ENCODE data around the gene SLCO3A1.

The SLCO3A1 gene

DNA sequence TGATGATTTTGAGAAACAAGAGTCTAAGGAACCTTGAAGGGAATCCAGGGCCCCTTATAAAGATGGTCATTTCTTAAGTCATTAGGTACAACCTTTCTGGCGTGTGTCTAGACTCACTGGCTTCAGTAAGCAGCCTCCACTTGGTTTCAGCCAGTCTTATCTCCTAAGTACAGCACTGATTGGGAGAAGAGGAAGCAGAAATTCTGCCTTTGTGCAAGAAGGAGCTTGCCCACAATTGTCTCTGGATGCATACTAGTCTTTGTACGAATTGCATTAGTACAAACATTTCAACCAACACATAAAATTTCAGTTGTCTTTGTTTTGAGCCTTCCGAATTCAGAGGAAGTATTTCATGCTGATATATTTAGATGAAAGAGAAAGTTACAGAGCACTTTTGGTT is 139.4 kb downstream of the SLCO3A1 start:
- in situ Hi-C loops (cut with MboI; ENCODE audit: low sequenced_read_pairs), result no loop called here
- no peak for DNase-seq (ENCODE audit: low spot score in 2 of 2)
- H3K27me3 ChIP-seq (ENCODE audit: low read depth), result no peaks in the 10 kb centered on the region
- no peaks in the 10 kb centered on the region for H3K36me3 ChIP-seq (replicated peaks)
- no peaks in the 10 kb centered on the region for H3K4me1 ChIP-seq
- H3K4me3 ChIP-seq, result no peak overlapping the region
- H3K9me3 ChIP-seq, result no peaks in the 10 kb centered on the region

DNA sequence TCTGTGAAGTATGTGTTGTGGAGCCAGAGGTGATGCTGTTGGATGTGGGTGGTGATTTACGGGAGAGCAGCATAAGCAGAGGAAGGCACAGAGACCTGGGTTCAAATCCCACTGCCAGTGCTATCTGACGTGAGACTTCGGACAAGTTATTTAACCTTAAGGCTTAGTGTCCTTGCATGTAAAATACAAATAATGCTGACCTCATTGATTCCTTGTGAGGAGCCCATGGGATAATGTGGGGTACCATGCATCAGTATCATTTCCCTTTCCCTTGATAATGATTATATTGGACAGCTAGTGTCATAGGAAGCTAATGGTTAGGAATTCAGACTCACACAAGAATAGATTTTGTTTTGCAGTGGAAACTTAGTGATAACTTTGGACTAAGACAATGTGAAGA is 141.6 kb downstream of the SLCO3A1 start:
- no peak for DNase-seq (ENCODE audit: low spot score in 2 of 2)
- Histone ChIP-seq H3K36me3 (replicated peaks) (no peaks in the 10 kb centered on the region), H3K9me3 (no peaks in the 10 kb centered on the region), H3K27me3 (ENCODE audit: low read depth) (no peaks in the 10 kb centered on the region), H3K4me1 (no peaks in the 10 kb centered on the region), H3K4me3 (no peak overlapping the region)
- in situ Hi-C loops (cut with MboI; ENCODE audit: low sequenced_read_pairs), result no loop called here

DNA sequence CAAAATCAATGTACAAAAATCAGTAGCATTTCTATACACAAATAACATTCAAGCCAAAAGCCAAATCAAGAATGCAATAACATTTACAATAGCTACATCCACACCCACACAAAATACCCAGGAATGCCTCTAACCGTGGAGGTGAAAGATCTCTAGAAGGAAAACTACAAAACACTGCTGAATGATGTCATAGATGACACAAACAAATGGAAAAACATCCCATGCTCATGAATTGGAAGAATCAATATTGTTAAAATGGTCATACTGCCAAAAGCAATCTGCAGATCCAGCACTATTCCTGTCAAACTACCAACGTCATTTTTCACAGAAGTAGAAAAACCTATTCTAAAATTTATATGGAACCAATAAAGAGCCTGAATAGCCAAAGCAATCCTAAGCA is 143.7 kb downstream of the SLCO3A1 start:
- Histone ChIP-seq H3K9me3 (no peaks in the 10 kb centered on the region), H3K27me3 (ENCODE audit: low read depth) (no peaks in the 10 kb centered on the region), H3K36me3 (replicated peaks) (no peaks in the 10 kb centered on the region), H3K4me3 (no peak overlapping the region), H3K4me1 (no peaks in the 10 kb centered on the region)
- DNase-seq (ENCODE audit: low spot score in 2 of 2), result no peak
- in situ Hi-C loops (cut with MboI; ENCODE audit: low sequenced_read_pairs), result no loop called here

DNA sequence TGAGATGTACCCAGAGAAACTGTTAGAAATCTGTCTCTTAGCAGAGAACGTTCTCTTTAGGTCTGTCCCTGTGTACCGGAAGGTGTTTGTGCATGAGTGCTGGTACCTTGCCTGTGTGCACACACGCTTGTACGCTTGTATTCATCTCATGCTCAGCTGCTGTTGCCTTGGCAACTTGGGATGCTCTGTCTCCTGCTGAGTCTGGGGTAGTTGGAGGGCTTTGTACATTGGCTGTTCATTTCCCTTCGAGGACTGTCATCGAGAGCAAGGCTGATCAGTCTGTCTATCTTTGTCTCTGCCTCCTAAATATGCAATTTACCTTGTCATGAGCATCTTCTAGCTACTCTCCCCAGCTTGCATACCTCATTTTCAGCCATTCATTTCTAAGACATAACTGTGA is 147.2 kb downstream of the SLCO3A1 start:
- Histone ChIP-seq H3K36me3 (replicated peaks) (no peaks in the 10 kb centered on the region), H3K9me3 (no peaks in the 10 kb centered on the region), H3K4me1 (no peaks in the 10 kb centered on the region), H3K27me3 (ENCODE audit: low read depth) (no peaks in the 10 kb centered on the region), H3K4me3 (no peak overlapping the region)
- DNase-seq (ENCODE audit: low spot score in 2 of 2), result no peak
- in situ Hi-C loops (cut with MboI; ENCODE audit: low sequenced_read_pairs), result no loop called here

DNA sequence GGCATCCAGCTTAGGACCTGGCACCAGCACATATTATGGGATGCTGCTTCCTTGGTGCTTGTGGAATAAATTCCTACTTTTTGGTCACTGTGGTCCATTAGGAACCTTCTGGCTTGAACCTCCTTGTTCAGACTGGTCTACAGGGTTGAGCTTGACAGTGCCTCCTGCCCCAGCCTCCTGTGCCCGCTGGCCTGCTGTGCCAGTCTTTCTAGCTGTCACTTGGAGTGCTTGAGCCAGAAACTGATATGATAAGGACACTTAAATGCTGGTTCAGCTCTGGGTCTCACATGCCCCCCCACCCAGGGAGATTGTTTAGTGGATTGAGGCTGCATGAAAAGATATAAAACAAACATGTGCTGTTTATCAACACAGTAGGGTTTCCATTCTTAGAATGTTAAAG is 147.8 kb downstream of the SLCO3A1 start:
- Histone ChIP-seq H3K27me3 (ENCODE audit: low read depth) (no peaks in the 10 kb centered on the region), H3K4me3 (no peak overlapping the region), H3K4me1 (no peaks in the 10 kb centered on the region), H3K36me3 (replicated peaks) (no peaks in the 10 kb centered on the region), H3K9me3 (no peaks in the 10 kb centered on the region)
- no peak for DNase-seq (ENCODE audit: low spot score in 2 of 2)
- in situ Hi-C loops (cut with MboI; ENCODE audit: low sequenced_read_pairs), result no loop called here

DNA sequence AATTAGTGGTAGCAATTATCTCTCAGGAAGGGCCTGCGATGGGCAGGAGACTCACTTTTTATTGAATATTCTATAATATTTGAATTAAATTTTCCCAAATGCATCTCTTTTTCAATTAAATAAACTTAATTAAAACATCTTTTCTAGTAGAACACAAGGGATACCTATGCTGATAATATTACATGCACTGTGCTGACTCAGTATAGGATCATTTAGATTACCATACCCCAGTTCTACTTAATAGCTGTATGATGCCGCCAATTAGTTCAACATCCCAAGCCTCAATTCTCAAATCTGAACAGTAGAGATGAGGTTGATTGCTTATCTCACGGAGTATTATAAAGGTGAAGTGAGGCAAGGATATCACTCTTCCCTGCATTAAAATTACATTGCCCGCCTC is 149.2 kb downstream of the SLCO3A1 start:
- Histone ChIP-seq H3K9me3 (no peaks in the 10 kb centered on the region), H3K4me3 (no peak overlapping the region), H3K27me3 (ENCODE audit: low read depth) (no peaks in the 10 kb centered on the region), H3K36me3 (replicated peaks) (no peaks in the 10 kb centered on the region), H3K4me1 (no peaks in the 10 kb centered on the region)
- in situ Hi-C loops (cut with MboI; ENCODE audit: low sequenced_read_pairs), result no loop called here
- no peak for DNase-seq (ENCODE audit: low spot score in 2 of 2)

DNA sequence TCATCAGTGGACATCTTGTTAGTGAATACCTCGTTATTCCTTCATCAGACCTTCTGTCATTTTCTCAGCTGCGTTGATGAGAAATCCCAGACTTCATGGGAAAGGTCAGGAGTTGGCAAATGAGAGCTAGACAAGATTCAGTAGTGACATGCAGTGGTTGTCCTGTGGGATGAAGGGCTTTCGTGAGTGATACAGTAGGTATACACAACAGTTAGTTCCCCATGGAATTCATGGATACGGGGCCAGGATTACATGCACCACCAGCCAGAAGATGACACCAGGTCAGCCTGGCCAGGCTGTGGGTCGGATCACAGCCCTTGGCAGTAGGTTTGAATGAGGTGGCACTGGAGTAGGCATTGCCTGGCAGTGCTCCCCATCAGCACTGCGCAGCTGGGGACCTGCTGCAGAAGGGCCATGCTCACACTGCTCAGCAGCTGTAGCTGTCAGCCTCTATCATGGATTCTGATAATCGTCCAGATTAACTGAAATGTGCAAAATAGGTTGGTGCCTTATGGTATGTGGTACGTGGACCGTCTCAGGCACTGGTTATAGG is 150.1 kb downstream of the SLCO3A1 start:
- Histone ChIP-seq H3K4me1 (no peaks in the 10 kb centered on the region), H3K9me3 (no peaks in the 10 kb centered on the region), H3K36me3 (replicated peaks) (no peaks in the 10 kb centered on the region), H3K4me3 (no peak overlapping the region), H3K27me3 (ENCODE audit: low read depth) (no peaks in the 10 kb centered on the region)
- DNase-seq (ENCODE audit: low spot score in 2 of 2), result no peak
- in situ Hi-C loops (cut with MboI; ENCODE audit: low sequenced_read_pairs), result no loop called here

DNA sequence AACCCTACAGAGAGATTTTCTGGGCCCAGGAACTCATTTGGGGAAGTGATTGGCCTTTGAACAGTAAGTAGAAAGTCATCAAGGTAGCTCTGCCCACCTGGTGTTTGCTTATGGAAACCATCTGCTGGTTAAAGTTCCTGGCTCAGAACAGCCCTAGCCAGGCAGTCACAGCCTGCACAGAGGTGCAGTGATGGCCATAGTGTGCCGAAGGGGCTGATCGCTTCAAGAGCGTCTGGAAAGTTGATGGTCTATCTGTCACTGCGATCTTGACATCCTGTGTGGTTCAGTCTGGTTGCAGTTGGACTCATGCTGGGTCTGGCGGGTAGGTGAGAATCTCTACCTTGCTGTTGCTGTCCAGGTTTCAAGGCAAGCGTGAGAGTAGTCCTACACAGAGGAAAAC is 151.6 kb downstream of the SLCO3A1 start:
- in situ Hi-C loops (cut with MboI; ENCODE audit: low sequenced_read_pairs), result no loop called here
- DNase-seq (ENCODE audit: low spot score in 2 of 2), result no peak
- no peak overlapping the region for H3K4me3 ChIP-seq
- H3K9me3 ChIP-seq, result no peaks in the 10 kb centered on the region
- no peaks in the 10 kb centered on the region for H3K36me3 ChIP-seq (replicated peaks)
- H3K4me1 ChIP-seq, result no peaks in the 10 kb centered on the region
- no peaks in the 10 kb centered on the region for H3K27me3 ChIP-seq (ENCODE audit: low read depth)

DNA sequence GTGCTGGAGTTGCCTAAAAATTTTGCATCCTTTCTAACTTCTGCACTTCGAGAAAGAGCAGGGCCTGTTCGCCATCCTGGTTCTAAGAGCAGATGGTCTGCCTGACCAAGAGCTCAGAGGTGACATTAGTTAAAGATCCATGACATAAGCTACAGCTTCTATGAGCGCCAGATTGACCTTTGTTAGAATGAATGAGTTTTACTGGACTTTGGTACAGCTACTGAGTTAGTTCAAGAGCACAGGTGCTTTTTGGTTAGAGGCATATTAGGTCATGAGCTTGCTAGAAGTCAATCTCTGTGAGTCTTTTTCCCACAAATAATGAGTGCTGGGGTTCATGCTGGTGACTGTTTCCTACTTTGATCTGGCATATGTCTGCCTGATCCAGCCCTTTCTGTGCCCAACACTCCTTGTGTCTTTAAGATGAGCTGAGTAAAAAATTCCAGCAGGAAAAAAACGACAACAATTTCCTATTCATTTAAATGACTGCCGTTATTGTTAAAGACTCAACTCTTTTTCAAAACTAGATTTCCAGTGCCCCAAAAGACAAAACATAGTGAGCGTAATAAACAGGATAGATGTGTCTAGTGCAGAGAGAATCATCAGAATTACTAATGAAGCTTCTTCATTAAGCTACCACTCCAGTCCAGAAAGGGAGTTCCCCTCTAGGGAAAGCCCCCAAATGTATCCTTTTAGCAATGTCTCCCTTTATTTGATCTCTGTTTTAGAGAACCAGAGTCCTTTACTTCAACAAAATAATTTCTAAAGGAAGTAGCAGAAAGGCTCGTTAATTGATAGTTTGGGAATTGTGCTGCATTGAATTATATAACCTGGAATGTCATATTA is 152.9 kb downstream of the SLCO3A1 start:
- Histone ChIP-seq H3K36me3 (replicated peaks) (no peaks in the 10 kb centered on the region), H3K4me3 (no peak overlapping the region), H3K27me3 (ENCODE audit: low read depth) (no peaks in the 10 kb centered on the region), H3K4me1 (no peaks in the 10 kb centered on the region), H3K9me3 (no peaks in the 10 kb centered on the region)
- DNase-seq (ENCODE audit: low spot score in 2 of 2), result no peak
- in situ Hi-C loops (cut with MboI; ENCODE audit: low sequenced_read_pairs), result no loop called here

DNA sequence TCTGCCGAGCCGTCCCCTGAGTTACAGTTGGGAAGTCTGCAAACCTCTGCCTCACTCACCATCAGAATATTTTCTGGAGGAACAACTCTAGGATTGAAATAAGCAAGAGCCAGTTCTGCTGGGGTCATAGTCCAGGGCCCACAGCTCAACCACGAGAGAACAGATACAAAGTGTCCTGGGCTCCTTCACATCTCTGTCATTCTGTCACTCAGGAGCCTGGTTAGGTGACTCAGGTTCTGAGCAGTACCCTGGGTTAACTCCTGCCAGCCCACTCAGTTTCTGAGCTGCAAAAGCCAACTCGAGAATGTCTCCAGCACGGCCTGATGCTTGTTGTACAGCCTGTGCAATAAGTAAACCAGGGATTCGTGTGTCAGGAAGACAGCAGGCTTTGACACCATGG is 155.7 kb downstream of the SLCO3A1 start:
- Histone ChIP-seq H3K9me3 (no peaks in the 10 kb centered on the region), H3K27me3 (ENCODE audit: low read depth) (no peaks in the 10 kb centered on the region)

DNA sequence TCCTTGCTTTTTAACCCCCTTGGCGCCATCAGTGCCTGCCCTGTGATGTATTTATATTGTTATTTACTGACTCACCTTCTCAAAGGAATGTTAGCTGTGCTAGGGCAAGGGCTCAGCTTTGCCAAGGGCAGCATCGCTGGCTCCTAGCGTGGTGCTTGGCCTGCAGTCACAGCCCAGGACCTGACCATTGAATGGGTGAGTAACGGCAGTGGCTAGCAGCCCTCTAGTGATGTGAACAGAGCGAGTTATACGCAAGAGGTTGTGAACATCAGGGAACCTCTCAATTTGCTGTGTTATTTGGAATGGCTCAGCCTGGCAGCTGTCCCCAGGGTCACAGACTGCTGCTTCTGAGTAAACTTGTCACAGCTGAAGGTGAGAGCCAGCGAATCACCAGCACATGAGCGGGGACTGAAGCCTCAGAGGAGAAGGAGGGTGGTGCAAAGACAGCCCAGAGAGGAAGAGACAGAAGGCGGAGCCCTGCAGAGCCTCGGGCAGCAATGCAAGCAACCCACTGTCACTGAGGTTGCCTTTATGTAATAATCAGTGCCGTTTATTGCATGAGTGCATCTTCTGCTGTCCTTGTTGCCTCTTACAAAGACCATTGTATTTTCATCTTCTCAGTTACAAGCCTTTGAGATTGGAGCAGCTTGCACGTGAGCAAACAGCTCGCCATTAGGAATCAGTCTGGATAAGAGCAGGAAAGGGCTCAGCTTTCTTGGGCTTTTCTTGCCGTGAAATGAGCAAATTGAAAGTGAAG is 158.3 kb downstream of the SLCO3A1 start:
- H3K4me1 ChIP-seq, result no peaks in the 10 kb centered on the region
- DNase-seq (ENCODE audit: low spot score in 2 of 2), result no peak
- no peak overlapping the region for H3K4me3 ChIP-seq
- in situ Hi-C loops (cut with MboI; ENCODE audit: low sequenced_read_pairs), result no loop called here
- no peaks in the 10 kb centered on the region for H3K36me3 ChIP-seq (replicated peaks)
- no peaks in the 10 kb centered on the region for H3K9me3 ChIP-seq
- H3K27me3 ChIP-seq (ENCODE audit: low read depth), result no peaks in the 10 kb centered on the region

More for the DNA sequence above, 155.7 kb downstream of the SLCO3A1 start:
- no peaks in the 10 kb centered on the region for H3K36me3 ChIP-seq (replicated peaks)
- H3K4me3 ChIP-seq, result no peak overlapping the region
- no peaks in the 10 kb centered on the region for H3K4me1 ChIP-seq
- in situ Hi-C loops (cut with MboI; ENCODE audit: low sequenced_read_pairs), result no loop called here
- DNase-seq (ENCODE audit: low spot score in 2 of 2), result no peak

DNA sequence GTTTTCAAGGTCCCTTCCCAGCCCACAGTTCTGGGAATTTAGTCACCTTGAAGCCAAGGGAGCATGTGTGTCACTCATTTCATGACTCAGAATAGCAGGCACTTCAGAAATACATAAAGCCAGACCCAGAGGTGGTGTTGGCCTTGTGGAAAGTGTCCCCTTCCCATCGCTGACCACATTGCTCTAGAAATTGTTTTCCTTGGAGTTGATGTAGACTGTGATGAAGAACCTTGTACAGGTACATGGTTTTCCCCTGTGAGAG is 158.8 kb downstream of the SLCO3A1 start:
- H3K27me3 ChIP-seq (ENCODE audit: low read depth), result no peaks in the 10 kb centered on the region
- no peak overlapping the region for H3K4me3 ChIP-seq
- H3K9me3 ChIP-seq, result no peaks in the 10 kb centered on the region
- in situ Hi-C loops (cut with MboI; ENCODE audit: low sequenced_read_pairs), result no loop called here
- no peaks in the 10 kb centered on the region for H3K4me1 ChIP-seq
- no peaks in the 10 kb centered on the region for H3K36me3 ChIP-seq (replicated peaks)
- no peak for DNase-seq (ENCODE audit: low spot score in 2 of 2)

DNA sequence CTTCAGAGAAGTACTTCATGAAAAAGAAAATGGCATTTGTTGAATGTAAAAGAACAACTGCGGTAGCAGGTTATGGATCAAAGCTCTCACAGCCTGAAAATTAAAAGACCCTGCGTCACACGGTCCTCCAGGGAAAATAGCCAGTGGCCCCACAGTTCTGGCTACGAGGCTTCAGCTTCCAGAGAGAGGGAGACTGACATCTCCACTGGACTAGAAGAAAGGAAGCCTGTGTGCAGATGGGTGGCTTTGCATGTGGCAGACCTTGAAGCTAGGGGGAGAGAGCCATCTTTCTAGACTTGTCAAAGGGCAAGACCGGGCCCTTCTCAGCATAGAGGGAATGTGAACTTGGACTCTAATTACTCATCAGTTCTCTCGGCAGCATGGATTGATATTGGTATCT is 159.4 kb downstream of the SLCO3A1 start:
- H3K36me3 ChIP-seq (replicated peaks), result no peaks in the 10 kb centered on the region
- no peaks in the 10 kb centered on the region for H3K4me1 ChIP-seq
- H3K4me3 ChIP-seq, result no peak overlapping the region
- H3K27me3 ChIP-seq (ENCODE audit: low read depth), result no peaks in the 10 kb centered on the region
- no peaks in the 10 kb centered on the region for H3K9me3 ChIP-seq
- no peak for DNase-seq (ENCODE audit: low spot score in 2 of 2)
- in situ Hi-C loops (cut with MboI; ENCODE audit: low sequenced_read_pairs), result no loop called here

DNA sequence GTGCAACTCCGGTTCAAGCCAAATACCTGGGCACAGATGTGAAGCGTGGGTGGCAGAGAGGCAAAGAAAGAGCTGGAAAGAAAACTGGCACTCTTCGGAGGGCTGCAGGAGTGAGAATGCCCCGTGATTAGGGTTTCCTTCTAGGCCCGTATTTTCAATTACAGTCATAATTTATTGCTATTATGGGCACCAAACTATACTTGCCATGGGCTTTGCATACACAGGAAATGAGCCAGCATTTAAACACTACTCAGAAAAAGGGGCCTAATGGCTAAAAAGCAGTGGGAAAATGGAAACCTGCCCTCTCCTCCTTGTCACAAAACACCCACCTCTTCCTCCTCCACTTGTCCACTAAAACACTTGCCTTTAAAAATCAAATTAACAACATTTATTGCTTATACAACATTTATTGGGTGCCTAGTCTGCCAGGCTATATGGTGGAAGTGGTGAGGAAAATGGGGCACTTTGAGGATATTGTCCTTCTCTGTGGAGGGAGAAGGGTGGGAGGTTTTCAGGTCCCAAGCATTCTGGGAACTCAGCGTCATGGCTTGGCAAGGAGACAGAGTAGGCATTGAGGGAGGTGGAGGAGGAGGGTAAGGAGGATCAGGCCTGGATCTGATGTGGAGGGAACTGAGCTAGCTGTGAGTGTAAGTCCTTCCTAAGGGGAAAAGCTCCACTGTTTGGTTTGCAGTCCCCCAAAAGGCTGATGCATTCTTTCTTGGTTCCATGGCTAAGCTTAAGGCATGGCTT is 160.9 kb downstream of the SLCO3A1 start:
- in situ Hi-C loops (cut with MboI; ENCODE audit: low sequenced_read_pairs), result no loop called here
- no peak for DNase-seq (ENCODE audit: low spot score in 2 of 2)
- H3K36me3 ChIP-seq (replicated peaks), result no peaks in the 10 kb centered on the region
- H3K27me3 ChIP-seq (ENCODE audit: low read depth), result no peaks in the 10 kb centered on the region
- H3K4me3 ChIP-seq, result no peak overlapping the region
- no peaks in the 10 kb centered on the region for H3K4me1 ChIP-seq
- H3K9me3 ChIP-seq, result no peaks in the 10 kb centered on the region

All from HAP-1 (cell line).